ENCODE results near the gene CLIC4. TPM values are rescaled to one million over a fixed set of nuclear protein-coding genes. Genes with fewer than 3 reads are reported as not detected.

The CLIC4 gene
- total and polyA plus RNA-seq, 9 of the 15 experiments (the other 6 are each of a cell fraction or from before 2014, with no cell fraction given) = 16.0 to 67.5 (median 38.4) TPM

DNA sequence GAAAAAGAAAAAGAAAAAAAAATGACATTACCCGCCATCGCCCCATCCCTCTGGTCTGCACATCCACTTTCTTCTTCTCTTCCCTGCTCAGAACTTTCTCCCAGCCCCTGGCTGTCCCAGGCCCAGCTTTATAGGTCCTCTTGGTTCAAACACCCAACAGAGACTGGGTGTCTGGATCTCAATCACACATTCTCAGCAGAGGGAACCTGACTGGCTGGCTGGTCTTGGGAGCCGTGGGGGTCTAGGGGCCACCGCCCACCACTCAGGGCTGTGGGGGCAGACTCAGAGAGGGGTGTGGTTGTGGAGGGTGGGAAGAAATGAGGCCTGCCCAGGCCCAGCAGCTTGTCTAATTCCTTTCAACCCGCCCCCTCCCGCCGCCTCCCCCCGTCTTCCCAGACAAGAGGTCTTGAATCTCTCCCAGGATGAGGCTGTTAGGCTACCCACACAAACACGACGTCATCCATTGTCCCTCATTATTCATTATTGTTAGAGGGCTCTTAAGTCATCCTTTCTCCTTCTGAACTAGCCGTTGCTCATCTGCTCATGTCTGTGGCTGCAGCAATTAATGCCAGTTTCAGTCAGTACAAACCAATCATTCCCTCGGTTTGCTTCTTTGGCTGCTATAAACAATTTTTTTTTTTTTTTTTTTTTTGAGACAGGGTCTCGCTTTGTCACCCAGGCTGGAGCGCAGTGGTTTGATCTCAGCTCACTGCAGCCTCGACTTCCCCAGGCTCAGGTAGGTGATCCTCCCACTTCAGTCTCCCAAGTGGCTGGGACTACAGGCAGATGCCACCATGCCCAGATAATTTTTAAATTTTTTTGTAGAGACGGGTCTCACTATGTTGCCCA lies 40.6 kb upstream of the CLIC4 start (continued):
- TF ChIP-seq, protein P1, sequence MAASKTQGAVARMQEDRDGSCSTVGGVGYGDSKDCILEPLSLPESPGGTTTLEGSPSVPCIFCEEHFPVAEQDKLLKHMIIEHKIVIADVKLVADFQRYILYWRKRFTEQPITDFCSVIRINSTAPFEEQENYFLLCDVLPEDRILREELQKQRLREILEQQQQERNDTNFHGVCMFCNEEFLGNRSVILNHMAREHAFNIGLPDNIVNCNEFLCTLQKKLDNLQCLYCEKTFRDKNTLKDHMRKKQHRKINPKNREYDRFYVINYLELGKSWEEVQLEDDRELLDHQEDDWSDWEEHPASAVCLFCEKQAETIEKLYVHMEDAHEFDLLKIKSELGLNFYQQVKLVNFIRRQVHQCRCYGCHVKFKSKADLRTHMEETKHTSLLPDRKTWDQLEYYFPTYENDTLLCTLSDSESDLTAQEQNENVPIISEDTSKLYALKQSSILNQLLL (CRISPR knock-in tag; IDR thresholded peaks at IDR 0.05; ENCODE audit: borderline replicate concordance) = no peak
- TF ChIP-seq, protein P2, sequence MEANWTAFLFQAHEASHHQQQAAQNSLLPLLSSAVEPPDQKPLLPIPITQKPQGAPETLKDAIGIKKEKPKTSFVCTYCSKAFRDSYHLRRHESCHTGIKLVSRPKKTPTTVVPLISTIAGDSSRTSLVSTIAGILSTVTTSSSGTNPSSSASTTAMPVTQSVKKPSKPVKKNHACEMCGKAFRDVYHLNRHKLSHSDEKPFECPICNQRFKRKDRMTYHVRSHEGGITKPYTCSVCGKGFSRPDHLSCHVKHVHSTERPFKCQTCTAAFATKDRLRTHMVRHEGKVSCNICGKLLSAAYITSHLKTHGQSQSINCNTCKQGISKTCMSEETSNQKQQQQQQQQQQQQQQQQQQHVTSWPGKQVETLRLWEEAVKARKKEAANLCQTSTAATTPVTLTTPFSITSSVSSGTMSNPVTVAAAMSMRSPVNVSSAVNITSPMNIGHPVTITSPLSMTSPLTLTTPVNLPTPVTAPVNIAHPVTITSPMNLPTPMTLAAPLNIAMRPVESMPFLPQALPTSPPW (CRISPR knock-in tag; IDR thresholded peaks at IDR 0.05) = peak; percentile 10; the same call in 1 of the 2 replicates
- 0 out of 2 replicates have a peak, but pooled peaks have one; percentile 18 for TF ChIP-seq CREM (IDR thresholded peaks at IDR 0.05; ENCODE audit: low read depth)
- no peak for TF ChIP-seq ZNF23 (CRISPR knock-in tag; IDR thresholded peaks at IDR 0.05)
- TF ChIP-seq SMAD2 (IDR thresholded peaks at IDR 0.05; ENCODE audit: low read depth, low read length) = no peak
- TF ChIP-seq, protein P3, sequence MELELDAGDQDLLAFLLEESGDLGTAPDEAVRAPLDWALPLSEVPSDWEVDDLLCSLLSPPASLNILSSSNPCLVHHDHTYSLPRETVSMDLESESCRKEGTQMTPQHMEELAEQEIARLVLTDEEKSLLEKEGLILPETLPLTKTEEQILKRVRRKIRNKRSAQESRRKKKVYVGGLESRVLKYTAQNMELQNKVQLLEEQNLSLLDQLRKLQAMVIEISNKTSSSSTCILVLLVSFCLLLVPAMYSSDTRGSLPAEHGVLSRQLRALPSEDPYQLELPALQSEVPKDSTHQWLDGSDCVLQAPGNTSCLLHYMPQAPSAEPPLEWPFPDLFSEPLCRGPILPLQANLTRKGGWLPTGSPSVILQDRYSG (tag; conservative IDR thresholded peaks at IDR 0.05; ENCODE audit: low read depth) = no peak
- no peak for TF ChIP-seq KLF6 (CRISPR knock-in tag; IDR thresholded peaks at IDR 0.05; ENCODE audit: borderline replicate concordance)
- no peak for TF ChIP-seq SMC3 (conservative IDR thresholded peaks at IDR 0.05; ENCODE audit: insufficient read depth, low read depth, low read length)
- TF ChIP-seq ZFP30 (CRISPR knock-in tag; IDR thresholded peaks at IDR 0.05; ENCODE audit: borderline replicate concordance) = no peak
- no peak for TF ChIP-seq E2F3 (CRISPR knock-in tag; IDR thresholded peaks at IDR 0.05)
- TF ChIP-seq, protein P4, sequence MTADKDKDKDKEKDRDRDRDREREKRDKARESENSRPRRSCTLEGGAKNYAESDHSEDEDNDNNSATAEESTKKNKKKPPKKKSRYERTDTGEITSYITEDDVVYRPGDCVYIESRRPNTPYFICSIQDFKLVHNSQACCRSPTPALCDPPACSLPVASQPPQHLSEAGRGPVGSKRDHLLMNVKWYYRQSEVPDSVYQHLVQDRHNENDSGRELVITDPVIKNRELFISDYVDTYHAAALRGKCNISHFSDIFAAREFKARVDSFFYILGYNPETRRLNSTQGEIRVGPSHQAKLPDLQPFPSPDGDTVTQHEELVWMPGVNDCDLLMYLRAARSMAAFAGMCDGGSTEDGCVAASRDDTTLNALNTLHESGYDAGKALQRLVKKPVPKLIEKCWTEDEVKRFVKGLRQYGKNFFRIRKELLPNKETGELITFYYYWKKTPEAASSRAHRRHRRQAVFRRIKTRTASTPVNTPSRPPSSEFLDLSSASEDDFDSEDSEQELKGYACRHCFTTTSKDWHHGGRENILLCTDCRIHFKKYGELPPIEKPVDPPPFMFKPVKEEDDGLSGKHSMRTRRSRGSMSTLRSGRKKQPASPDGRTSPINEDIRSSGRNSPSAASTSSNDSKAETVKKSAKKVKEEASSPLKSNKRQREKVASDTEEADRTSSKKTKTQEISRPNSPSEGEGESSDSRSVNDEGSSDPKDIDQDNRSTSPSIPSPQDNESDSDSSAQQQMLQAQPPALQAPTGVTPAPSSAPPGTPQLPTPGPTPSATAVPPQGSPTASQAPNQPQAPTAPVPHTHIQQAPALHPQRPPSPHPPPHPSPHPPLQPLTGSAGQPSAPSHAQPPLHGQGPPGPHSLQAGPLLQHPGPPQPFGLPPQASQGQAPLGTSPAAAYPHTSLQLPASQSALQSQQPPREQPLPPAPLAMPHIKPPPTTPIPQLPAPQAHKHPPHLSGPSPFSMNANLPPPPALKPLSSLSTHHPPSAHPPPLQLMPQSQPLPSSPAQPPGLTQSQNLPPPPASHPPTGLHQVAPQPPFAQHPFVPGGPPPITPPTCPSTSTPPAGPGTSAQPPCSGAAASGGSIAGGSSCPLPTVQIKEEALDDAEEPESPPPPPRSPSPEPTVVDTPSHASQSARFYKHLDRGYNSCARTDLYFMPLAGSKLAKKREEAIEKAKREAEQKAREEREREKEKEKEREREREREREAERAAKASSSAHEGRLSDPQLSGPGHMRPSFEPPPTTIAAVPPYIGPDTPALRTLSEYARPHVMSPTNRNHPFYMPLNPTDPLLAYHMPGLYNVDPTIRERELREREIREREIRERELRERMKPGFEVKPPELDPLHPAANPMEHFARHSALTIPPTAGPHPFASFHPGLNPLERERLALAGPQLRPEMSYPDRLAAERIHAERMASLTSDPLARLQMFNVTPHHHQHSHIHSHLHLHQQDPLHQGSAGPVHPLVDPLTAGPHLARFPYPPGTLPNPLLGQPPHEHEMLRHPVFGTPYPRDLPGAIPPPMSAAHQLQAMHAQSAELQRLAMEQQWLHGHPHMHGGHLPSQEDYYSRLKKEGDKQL (CRISPR knock-in tag; IDR thresholded peaks at IDR 0.05; ENCODE audit: borderline replicate concordance) = no peak
- TF ChIP-seq RBBP5 (IDR thresholded peaks at IDR 0.05; ENCODE audit: borderline replicate concordance, insufficient read depth, low read length, poor library complexity, severe bottlenecking) = no peak
- TF ChIP-seq IRF2 (CRISPR knock-in tag; IDR thresholded peaks at IDR 0.05) = no peak
- no peak for TF ChIP-seq SMARCE1 (IDR thresholded peaks at IDR 0.05)
- no peak for TF ChIP-seq BRCA1 (IDR thresholded peaks at IDR 0.05)
- TF ChIP-seq BRCA1 (CRISPR knock-in tag; IDR thresholded peaks at IDR 0.05) = no peak
- no peak for TF ChIP-seq ZFPM2 (CRISPR knock-in tag; IDR thresholded peaks at IDR 0.05)

Data from K562 (cell line).